HG02973 (cell line): ENCODE data around the gene KIAA1328.
"Not testable (repeated sequence)": the region's sequence is repeated elsewhere in the genome, so short reads cannot be mapped to it uniquely, and the experiment has no call there.

Experiments used
- ATAC-seq: cut with Tn5 transposase; IDR thresholded peaks from one replicate; pipeline ENCODE4 v1.9.1; 2021; ENCODE audit warnings: moderate library complexity; ENCODE audit not compliant: unreplicated experiment

The KIAA1328 gene

DNA sequence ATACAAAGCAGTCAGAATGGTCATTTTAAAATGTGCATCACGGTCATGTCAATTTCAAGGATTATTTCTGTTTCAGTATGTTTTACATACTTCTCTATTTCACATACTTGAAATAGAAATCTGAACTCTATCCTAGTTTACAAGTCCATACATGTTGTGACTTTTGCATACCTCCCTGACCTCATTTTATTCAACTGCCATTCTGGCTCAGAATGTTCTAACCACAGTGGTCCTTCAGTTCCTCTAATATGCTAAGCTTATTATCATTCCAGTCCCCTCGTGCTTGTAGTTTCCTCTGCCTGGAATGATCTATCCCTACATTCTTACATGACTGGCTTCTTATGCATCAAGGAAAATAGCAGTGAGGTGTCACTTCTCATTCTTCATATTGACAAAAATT is 295.6 kb downstream of the KIAA1328 start:
- ATAC-seq = no peak

DNA sequence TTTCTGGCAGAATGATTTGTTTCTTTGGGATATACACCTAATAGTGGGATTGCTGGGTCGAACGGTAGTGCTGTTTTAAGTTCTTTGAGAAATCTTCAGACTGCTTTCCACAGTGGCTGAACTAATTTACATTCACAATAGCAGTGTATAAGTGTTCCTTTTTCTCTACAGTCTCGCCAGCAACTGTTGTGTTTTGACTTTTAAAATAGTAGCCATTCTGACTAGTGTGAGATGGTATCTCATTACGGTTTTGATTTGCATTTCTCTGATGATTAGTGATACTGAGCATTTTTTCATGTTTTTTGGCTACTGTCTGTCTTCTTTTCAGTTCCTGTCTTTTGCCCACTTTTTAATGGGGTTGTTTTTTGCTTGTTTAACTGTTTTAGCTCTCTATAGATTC is 306.2 kb downstream of the KIAA1328 start:
- ATAC-seq = no peak

DNA sequence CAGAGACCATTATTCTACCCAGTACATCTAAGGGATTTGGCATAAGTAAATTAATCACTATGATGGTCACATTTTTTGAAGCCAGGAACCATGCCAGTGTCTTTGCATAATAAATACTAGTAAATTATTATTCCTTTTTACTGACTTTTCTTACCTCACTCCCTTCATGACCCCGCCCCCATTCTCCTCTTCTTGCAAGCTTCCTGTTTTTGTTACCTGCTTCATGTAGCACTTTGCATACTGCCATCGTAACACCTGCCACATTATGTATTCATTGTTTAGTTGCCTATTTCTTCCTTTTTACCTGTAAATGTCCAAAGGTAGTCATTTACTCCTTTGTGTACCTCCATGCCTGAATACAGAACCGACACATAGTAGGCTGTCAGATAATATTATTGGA is 309.5 kb downstream of the KIAA1328 start:
- no peak for ATAC-seq

DNA sequence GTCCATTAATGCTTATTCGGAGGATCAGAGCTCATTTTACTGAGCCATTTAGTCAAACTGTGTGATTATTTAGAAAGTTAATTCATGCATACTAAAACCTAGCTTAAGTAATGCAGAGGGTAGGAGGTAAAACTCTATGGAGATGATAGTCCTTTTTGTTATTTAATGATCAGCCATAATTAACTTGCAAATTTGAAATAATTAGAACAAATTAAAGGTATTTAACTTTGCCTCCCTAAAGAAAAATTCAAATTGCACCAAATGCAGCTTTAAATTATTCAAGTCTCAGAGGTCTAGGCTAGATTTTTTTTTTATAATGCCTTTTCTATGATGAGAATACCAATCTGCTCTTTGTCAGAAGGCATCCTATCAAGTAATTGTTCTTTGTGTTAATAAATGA is 310.9 kb downstream of the KIAA1328 start:
- ATAC-seq = no peak

DNA sequence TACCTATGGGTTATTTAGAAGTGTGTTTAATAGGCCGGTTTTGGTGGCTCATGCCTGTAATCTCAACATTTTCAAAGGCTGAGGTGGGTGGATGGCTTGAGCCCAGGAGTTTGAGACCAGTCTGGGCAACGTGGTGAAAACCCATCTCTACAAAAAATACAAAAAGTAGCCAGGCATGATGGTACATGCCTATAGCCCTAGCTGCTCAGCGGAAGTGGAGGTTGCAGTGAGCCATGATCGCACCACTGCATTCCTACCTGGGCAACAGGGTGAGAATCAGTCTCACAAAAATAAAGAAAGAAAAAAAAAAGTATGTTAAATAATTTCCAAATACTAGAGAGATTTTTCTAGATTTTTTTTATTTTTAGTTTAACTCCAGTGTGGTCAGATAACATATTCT is 316.0 kb downstream of the KIAA1328 start:
- ATAC-seq = no peak

DNA sequence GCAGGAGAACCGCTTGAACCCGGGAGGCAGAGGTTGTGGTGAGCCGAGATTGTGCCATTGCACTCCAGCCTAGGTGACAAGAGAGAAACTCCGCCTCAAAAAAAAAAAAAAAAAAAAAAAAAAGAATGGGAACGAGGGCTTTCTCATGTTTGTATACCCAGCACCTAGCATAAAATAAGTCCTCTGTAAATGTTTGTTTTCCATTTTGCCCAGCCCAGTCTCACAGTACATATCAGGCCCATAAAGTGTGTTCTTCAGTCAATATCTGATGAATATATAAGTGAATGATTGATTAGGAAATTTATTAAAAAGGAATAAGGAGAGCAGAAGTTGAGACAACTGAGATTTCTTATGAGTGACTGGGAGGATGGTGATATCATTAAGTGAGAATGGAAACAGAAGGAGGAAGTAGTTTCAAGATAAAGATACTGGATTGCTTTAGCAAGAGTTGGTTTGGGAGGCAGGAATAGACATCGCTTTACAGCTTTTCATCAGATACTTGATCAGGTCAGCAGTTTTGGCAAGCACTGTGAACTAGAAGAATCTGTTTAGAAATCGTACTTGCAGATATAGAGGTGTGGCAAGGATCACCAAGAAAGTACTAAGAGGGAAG is 327.5 kb downstream of the KIAA1328 start:
- no peak for ATAC-seq

DNA sequence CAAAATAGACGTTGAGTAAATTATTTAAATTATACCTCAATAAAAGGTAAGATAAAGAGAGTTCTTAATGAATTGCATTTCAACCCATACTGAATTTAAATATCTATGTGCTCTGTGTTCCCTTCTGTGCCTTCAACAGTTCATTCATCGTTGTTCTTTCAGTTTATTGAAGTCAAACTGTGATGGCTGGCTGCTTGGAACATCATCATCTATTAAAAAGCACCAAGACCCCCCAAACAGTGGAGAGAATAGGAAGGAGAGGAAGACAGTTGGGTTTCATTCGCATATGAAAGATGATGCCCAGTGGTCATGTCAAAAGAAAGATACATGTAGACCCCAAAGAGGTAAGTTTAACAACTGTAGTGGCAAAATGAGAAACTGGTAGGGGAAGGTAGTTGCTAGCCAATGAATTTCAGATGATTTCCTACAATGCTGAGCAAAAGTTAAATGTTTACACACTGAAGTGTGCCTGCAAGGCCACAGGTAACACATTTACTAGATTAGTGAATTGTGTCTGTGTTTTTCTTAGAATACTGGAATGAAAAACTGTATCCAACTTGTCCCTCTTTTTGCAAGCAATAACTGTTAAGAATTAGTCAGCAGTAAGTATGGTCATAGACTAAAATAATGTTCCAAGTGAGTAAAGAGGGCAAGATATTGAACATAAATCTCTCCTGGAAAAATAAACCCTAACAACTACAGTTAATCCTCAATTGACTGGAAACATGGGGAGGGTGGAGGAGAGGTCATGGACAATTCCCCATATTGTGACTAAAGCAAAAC is 331.3 kb downstream of the KIAA1328 start:
- ATAC-seq = no peak

DNA sequence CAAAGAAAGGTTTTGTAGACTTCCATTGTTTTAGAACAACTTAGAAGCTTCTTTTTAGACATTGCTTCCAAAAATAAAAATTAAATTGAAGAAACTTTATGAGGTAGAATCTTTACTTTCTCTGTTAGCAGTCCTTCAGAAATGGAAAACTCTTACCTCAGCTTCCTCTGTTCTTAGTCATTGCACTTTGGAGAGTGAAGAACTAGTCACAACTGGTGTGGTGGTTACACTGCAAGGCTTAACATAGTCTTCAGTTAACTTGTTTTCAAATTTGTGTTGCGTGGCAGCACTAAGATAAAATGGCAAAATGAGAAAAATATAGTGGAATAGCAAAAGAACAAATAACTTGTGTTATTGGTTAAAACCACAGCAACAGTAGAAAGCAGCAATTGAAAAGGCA is 332.6 kb downstream of the KIAA1328 start:
- no peak for ATAC-seq

DNA sequence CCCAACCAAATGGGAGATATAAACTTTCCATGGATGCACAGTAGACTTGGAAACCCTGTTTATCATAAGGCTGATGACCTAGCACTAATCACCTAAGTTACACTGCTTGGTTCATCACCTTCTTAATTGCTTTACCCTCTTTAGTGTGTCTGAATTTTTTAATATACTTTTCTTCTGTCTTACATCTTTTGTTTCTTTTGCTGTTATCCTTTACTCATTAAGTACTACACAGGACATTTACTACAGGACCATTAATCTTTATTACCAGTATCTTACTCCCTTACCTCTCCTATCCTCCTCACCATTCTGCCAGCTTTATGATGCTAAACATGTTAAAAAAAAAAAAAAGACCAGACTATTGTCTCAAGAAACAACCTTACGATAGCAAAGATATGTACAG is 333.6 kb downstream of the KIAA1328 start:
- ATAC-seq = no peak

DNA sequence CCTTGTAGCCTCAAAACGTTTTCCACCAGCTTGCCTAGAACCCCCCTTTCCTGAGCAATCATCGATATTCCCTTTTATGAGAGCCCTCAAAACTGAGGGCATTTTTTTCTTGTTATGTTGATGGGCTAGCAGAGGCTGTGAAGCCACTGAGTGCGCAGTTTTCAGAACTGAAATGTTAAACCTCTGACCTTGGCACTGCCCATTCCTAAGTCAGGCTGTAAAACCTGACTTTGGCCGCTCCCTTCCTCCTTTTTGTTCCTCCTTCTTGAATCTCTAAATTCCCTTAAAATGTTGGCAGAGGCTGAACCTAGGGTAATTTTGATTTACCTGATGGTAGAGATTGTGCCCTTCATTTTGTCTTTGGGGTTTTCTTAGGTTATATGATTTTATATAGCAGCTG is 334.2 kb downstream of the KIAA1328 start:
- ATAC-seq = no peak

DNA sequence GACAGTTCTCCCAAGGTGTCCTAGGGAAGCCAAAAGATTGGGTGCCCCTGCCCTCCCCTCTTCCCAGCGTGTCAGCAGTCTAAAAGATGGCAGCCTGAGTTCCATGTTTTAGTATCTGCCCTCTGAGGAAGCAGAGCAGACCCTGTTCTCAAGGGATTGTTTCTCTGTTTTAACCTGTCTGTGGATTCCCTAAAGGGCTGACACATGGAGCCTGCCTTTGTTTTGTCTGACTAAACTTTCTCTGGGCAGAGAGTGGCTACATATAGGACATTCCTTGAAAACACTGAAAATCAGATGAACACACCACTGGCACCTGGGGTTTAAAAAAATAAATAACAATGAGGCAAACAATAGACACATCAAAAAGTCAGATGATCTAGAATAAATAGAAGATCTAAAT is 337.6 kb downstream of the KIAA1328 start:
- no peak for ATAC-seq

DNA sequence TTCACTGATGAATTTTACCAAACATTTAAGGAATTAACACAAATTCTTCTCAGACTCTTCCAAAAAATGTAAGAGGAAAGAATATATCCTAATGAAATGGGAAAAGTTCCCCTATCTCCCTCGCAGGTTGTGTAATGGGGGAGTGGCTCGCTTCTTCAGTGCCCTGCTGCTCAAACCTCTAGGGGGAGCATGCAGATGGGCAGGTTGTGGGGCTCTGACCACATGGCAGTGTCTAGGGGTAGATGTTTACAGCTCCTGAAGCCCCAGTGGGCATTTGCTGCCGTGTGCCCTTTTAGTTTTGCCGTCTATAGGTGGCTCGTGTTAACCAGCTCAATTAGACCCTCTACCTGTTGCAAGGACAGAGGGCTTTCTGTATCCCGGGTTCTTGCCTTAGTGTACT is 338.0 kb downstream of the KIAA1328 start:
- not testable (repeated sequence) for ATAC-seq

DNA sequence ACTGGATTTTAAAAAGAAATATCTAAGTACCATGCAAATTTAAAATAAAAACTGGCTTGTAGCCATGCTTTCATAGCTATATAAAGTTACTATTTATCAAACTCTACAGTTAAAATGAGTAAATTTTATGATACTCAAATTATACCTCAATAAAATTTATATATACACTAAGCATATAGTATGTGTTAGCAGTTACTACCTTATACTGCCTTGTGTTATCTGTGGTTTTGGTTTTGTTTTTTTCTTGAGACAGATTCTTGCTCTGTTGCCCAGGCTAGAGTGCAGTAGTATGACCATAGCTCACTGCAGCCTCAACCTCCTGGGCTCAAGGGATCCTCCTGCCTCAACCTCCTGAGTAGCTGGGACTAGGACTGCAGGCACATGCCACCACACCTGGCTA is 342.1 kb downstream of the KIAA1328 start:
- no peak for ATAC-seq

DNA sequence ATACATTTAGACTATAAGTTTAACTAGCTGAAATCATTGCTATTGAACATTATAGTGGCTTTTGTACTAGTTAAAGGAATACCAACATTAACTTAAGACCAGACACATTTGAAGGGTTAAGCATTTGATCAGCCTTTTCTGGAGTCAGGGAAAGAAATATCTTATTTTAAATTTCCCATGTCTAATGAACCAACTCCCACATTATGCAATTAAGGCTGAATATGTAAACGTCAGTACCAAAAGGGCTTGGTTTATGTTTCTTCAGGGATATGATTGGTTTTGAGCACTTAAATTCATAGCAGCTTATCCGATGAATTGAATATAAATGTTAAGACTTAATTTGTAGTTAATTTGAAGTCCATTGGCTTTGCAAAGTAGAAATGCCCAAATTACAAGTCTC is 344.5 kb downstream of the KIAA1328 start:
- ATAC-seq = no peak

DNA sequence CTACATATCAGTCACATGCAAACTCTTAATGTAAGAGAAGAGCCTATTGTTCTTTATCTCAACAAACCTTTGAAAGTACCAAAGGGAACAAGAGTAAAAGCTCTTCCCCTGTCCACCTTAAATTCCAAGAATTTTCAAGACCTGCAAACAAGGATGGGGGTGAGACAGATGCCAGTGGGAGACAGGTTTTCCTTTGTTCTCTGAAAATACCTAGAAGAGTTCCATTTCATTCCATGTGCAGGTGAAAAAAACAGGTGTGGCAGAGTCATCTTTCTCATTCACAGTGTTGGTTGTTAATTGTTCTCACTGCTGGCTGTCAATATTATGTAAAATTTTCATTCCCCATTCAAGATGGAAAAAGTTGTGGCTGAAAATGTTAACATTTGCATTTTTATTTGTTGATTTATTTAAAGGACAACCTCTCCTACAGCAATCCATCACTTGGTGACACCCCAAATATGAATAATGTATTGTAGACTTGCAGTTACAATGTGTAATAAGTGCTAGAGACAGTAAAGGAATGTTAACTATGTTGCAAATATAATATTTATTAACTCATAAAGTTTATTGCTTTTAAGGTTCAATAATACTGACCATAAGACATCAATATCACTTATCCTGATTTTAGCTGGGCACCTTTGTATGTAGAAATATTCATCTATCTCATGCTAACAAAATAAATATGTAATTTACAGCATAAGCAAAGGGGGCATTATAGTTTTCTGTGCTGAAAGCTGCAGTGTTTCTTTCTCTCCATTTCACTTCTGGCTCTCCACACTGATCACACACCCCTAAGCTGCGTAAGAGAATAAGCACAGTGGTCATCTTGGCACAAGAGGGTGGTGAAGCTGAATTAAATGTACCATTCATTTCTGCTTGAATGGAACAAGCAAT is 347.0 kb downstream of the KIAA1328 start:
- ATAC-seq = no peak

DNA sequence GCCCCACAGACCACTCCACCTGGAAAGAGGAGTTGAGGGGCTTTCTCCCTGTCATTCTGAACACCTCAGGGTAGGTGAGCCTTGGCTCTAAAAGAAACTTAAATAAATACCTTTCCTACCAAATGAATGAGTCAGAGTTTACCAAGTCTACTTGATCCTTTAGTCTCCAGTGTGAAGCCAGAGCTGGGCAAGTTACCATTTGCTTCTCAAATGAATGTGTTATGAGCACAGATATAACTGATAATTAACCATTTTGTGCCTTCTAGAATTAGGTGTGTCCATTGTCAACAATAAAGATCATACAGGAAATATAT is 347.7 kb downstream of the KIAA1328 start:
- ATAC-seq = no peak

DNA sequence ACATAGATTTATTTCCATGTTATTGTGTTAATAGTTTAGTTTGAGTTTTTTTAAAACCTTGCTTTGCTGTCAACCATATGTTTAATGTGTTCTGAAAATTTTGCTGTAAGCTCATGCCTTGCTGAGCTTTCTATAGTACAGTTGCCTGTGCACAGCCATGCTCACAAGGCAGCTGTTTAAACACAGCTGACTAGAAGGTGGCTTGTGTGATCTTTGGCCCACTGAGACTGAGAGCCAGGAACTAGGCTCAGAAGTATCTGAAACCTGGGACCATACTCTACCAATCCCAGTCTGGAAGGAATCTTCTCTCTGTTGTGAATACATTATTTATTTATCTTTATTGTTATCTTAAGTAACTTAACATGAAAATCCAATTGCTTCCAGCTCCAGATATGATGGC is 350.5 kb downstream of the KIAA1328 start:
- ATAC-seq = no peak

DNA sequence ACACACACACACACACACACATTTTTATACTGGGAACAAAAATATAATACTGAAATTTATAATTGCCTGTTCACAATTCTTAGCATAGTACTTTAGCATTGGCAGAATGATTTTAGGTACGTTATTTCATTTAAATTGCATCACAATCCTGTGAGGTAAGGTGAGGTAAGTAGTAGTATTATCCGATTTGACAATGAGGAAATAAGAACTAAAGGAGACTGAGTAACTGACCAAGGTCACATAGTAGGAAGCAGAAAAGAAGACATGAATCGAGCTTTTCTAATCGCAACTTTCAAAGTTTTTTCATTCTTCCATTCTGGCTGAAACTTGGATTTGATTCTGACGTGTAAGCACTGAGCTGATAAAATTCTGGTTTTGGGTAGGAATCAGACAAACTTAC is 351.2 kb downstream of the KIAA1328 start:
- ATAC-seq = no peak

DNA sequence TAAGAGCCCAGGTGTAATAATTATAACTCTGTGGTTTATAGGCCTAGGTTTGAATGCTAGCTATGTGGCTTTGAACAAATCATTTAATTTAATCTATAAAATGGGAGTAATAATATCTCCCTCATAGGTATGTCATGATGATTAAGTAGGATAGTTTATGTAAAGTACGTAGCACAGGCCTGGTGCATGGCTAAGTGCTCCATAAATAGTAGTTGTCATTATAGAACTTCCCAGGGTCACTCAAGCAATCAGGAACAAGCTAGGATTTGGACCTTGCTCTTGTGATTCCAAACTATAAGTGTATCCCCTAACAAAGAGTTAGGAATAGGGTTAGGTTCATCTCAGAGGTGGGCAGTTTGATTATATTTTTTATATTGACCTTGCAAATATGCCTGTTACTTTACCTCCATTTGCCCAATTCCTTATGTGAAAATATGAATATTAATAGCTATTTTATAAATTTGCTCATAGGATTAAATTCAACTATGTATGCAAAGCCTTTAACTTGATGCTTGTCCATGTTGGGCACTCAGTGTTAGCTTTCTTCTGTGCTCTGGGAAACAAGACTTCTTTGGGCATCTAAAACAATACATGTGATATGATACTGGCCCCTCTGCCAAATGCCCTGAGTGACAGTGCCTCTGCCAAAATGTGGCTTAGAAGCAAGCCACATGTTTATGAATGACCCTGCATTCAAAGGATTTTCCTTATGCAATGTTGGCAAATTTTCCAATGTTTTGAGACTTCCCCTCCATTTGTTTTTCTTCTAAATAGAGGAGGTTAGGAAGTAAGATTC is 353.6 kb downstream of the KIAA1328 start:
- no peak for ATAC-seq

DNA sequence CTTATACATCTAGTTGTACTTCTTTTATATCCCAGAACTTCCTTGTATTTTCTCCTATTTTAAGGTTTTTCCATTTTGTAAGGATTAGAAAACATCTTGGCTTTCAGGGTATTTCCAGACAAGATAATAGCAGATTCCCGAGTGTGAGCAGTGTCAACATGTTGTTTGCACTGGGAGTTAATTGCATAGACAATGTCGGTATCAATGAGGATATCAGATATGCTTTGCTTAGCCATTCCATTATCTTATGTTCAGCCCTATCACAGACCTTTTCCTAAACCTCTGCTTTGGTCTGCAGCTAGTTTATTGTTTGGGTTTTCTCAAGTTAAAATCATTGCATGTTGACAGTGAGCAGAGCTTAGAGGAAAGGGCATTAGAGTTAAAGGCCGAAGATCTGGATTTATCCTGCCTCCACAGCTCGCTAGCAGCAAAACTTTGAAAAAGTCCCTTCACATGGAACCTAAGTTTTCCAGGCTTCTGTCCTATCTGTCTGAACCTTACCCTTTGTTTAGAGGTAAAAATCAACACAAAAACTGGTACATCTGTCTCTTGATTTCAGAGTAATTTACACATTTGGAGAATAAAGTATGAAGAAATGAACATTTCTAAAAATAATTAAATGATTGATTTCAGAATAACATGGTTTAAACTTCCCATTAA is 355.4 kb downstream of the KIAA1328 start:
- ATAC-seq = no peak
